ENCODE results near the gene KRT14.

- no peak for TF ChIP-seq EZH2 (IDR thresholded peaks at IDR 0.05; ENCODE audit: borderline replicate concordance, low read depth, low read length, severe bottlenecking)
- TF ChIP-seq CTCF (IDR thresholded peaks at IDR 0.05; ENCODE audit: extremely low read depth in 1 of 2, insufficient read depth in 1 of 2, low read depth in 1 of 2, low read length in 2 of 2): no peak
- no peak for TF ChIP-seq POLR2A (IDR thresholded peaks at IDR 0.05; ENCODE audit: low read depth, low read length)
These were observed 38.9 kb upstream of the KRT14 start for GRCh38 chr17:41625602-41626001.

Data from endothelial cell of umbilical vein (primary cell).